ACC112 (cell line): ENCODE results near the gene FAM168A.

ENCODE experiments used
- H2AFZ ChIP-seq: fragments of 200-600 bp; sonication (generic); one replicate; pipeline ENCODE4 v1.6.0; 2017; ENCODE audit warnings: antibody characterized with exemption, low read length; ENCODE audit not compliant: unreplicated experiment
- H3K27ac ChIP-seq: fragments of 200-600 bp; sonication (generic); 2 replicates; pipeline ENCODE4 v1.5.1; 2014; ENCODE audit warnings: low read depth, mild to moderate bottlenecking, antibody characterized with exemption, low read length, moderate library complexity
- H3K27me3 ChIP-seq: fragments of 200-600 bp; sonication (generic); 2 replicates; pipeline ENCODE4 v1.6.1; 2014; ENCODE audit warnings: mild to moderate bottlenecking, antibody characterized with exemption, low read length, moderate library complexity, mixed read lengths; ENCODE audit not compliant: insufficient read depth
- H3K36me3 ChIP-seq: fragments of 200-600 bp; sonication (generic); 2 replicates; pipeline ENCODE4 v1.6.1; 2016; ENCODE audit warnings: mild to moderate bottlenecking, antibody characterized with exemption, low read length, moderate library complexity, mixed read lengths; ENCODE audit not compliant: insufficient read depth
- H3K4me1 ChIP-seq: fragments of 200-600 bp; sonication (generic); one replicate; pipeline ENCODE4 v1.6.1; 2016; ENCODE audit warnings: low read length, mixed read lengths; ENCODE audit not compliant: insufficient read depth, unreplicated experiment, control insufficient read depth
- H3K4me3 ChIP-seq: fragments of 200-600 bp; sonication (generic); 2 replicates; pipeline ENCODE4 v1.5.1; 2014; ENCODE audit warnings: mild to moderate bottlenecking, low read depth, low read length
- H3K79me2 ChIP-seq: fragments of 200-600 bp; sonication (generic); one replicate; pipeline ENCODE4 v1.6.0; 2016; ENCODE audit warnings: low read length; ENCODE audit not compliant: control insufficient read depth, unreplicated experiment, insufficient read depth

The FAM168A gene

DNA sequence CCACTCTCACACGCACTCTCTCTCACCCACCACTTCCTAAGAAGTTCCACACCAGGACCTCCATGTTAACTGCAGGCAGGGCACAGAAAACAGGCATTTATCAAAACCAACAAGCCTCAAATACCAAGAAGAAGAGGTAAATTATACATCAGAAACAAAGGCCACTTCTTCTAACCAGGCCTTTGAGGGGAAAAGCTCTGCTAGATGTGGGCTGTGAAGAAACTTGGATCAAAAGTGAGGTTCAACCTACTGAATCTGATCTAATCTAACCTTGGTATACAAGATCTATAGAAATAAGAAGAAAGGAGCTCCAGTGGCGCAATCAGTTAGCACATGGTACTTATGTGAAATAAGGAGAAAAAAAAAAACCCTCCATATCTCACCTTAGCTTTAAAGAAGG lies 91.9 kb downstream of the FAM168A start:
- H3K36me3 ChIP-seq, result no peaks in the 10 kb centered on the region

DNA sequence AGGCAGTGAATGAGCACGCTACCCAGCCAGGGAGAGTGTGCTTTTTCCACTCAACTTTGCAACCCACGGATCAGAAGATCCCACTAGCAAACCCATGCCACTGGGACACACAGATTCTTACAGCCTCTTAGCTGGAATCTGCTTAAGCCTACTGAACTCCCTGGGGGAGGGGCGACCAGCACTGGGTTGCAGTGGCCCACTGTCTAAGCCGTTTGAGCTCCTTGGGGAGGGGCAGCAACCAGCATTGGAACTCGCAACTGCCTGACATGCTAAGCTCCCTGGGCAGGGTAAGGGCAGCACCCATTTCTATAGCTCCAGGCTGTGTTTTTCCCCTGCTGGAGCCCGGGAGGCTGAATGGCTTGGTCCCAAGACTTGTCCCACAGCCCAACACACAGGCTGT lies 99.6 kb downstream of the FAM168A start:
- H3K36me3 ChIP-seq, result 0 out of 2 replicates have a peak, but pooled peaks cover 3% of the 10 kb centered on the region
- H3K27ac ChIP-seq, result no peak overlapping the region
- no peak overlapping the region for H3K4me3 ChIP-seq
- H3K27me3 ChIP-seq, result no peaks in the 10 kb centered on the region
- peaks cover 14% of the 10 kb centered on the region for H3K4me1 ChIP-seq
- H3K79me2 ChIP-seq, result peaks cover 7% of the 10 kb centered on the region
- H2AFZ ChIP-seq, result no peak overlapping the region

More for the DNA sequence above, 91.9 kb downstream of the FAM168A start:
- Histone ChIP-seq H3K27me3 (no peaks in the 10 kb centered on the region), H3K79me2 (peaks cover 9% of the 10 kb centered on the region), H2AFZ (no peak overlapping the region), H3K27ac (no peak overlapping the region), H3K4me1 (peaks cover 14% of the 10 kb centered on the region), H3K4me3 (no peak overlapping the region)

DNA sequence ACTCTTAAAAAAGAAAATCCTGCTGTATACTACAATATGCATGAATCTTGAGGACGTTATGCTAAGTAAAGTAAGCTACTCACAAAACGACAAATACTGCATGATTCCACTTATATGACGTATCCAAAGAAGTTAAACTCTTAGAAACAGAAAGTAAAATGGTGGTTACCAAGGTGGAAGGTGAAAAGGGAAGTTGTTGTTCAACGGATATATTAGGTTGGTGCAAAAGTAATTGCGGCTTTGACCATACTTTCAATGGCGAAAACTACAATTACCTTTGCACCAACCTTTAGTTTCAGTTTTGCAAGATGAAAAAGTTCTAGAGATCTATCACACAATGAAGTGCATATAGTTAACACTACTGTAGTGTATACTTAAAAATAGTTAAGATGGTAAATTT lies 101.8 kb downstream of the FAM168A start:
- no peak overlapping the region for H3K4me3 ChIP-seq
- peaks cover 17% of the 10 kb centered on the region for H3K4me1 ChIP-seq
- no peak overlapping the region for H3K27ac ChIP-seq
- no peak overlapping the region for H2AFZ ChIP-seq
- 0 out of 2 replicates have a peak, but pooled peaks cover 3% of the 10 kb centered on the region for H3K36me3 ChIP-seq
- peaks cover 4% of the 10 kb centered on the region for H3K79me2 ChIP-seq
- no peaks in the 10 kb centered on the region for H3K27me3 ChIP-seq

DNA sequence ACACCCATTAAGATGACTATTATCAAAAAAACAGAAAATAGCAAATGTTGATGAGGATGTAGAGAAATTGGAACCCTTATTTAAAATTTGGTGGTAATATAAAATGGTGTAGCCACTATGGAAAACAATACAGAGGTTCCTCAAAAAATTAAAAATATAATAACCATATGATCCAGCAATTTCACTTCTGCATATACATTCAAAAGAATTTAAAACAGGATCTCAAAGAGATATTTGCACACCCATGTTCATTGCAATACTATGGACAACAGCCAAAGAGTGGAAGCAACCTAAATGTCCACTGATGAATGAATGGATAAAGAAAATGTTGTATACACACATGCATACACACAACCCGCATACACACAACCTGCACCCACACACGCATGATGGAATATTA lies 102.2 kb downstream of the FAM168A start:
- peaks cover 4% of the 10 kb centered on the region for H3K79me2 ChIP-seq
- H3K27ac ChIP-seq, result no peak overlapping the region
- H3K4me1 ChIP-seq, result peaks cover 20% of the 10 kb centered on the region
- 0 out of 2 replicates have a peak, but pooled peaks cover 3% of the 10 kb centered on the region for H3K36me3 ChIP-seq
- H3K4me3 ChIP-seq, result no peak overlapping the region
- no peaks in the 10 kb centered on the region for H3K27me3 ChIP-seq
- no peak overlapping the region for H2AFZ ChIP-seq

DNA sequence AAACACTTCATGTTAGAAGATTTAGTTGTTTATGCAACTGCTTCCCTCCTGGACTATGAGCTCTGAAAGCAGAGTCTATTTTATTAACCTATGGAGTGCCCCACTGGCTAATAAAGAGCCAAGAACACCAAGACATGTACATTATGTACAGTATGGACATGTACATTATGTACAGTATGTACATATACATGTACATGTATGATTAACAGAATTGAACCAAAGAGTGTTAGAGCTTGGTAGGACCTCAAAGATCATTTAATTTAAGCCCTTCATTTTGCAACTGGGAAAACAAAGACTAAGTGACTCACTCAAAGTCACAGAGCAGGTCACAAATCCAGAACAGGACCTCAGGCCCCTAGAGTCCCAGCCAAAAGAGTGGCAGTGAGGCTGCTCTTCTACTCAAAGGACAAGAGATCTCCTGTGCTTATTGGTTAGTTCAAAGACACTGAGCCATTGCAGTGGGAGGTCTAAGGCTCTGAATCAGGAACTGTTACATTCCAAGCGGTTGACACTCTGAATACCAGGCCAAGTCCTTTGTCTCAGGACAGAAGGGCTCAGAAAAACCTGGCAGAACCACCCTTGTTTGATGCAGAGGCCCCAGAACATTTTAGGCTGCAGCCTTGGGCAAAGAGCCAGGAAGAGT lies 103.8 kb downstream of the FAM168A start:
- peak overlapping the region; percentile 9; the same call in 1 of the 2 replicates for H3K4me3 ChIP-seq

DNA sequence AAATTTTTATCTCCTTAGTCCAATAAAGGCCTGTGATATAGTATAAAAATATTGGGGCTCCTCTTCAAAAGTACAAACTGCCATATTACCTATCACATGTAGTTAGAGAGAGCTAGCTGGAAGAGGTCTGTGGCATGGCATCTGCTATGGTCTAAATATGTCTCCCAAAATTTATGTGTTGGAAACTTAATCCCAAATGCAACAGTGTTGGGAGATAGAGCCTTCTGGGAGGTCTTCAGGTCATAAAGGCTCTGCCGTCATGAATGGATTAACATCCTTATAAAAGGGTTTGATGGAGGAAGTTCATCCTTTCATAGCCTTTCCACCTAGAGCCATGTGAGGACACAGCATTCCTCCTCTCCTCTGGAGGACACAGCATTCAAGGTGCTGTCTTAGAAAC lies 116.3 kb downstream of the FAM168A start:
- H3K36me3 ChIP-seq, result no peaks in the 10 kb centered on the region
- no peak overlapping the region for H3K27ac ChIP-seq
- H3K27me3 ChIP-seq, result no peaks in the 10 kb centered on the region
- no peak overlapping the region for H2AFZ ChIP-seq
- H3K79me2 ChIP-seq, result no peaks in the 10 kb centered on the region
- no peak overlapping the region for H3K4me3 ChIP-seq
- H3K4me1 ChIP-seq, result peaks cover 9% of the 10 kb centered on the region

More for the DNA sequence above, 103.8 kb downstream of the FAM168A start:
- Histone ChIP-seq H3K27me3 (no peaks in the 10 kb centered on the region), H3K36me3 (0 out of 2 replicates have a peak, but pooled peaks cover 3% of the 10 kb centered on the region), H3K4me1 (peaks cover 20% of the 10 kb centered on the region), H2AFZ (no peak overlapping the region), H3K79me2 (peaks cover 4% of the 10 kb centered on the region), H3K27ac (peak overlapping the region; percentile 40)

DNA sequence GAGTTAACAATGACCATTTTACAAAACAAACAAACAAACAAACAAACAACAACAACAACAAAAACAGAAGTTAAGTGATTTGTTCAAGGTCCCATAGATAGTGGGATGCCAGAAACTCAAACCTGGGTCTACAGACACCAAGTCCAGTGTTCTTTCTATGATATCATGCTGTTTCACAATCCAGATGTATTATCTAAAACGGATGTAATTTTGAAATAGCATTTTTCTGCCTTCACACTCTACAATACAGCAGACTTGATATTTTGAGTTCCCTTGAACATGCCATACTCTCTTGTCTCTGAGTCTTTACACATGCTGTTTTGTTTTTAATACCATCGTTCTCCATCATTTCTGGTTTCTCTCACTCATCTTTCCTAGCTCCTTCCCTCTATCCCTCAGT lies 117.2 kb downstream of the FAM168A start:
- no peak overlapping the region for H3K27ac ChIP-seq

DNA sequence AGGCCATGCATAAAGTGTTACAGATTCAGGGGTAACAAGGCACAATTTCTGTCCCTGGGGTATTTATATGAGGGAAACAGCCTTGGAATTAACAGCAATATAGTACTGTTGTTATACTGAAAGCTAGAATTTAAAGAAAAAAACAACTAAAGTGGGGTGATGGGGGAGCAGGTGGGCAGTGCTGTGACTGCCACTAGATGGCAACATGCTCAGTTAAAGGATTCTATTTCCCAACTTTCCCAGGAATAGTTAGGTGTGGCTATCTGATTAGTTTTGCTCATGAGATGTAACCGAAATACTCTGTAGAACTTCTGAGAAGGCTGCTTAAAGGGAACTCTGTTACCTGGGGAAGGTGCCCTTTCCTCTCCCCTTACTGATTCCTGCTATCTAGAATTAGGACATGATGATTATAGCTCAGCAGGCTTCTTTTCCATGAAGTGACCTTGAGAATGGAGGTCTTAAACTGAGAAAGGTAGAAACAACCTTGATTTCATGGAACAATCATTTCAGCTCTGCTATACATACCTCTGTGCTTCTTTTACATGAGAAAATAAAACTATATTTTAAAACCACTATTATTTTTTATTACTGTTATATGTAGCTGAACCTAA lies 119.1 kb downstream of the FAM168A start:
- Histone ChIP-seq H3K27ac (no peak overlapping the region), H3K4me3 (no peak overlapping the region), H3K36me3 (no peaks in the 10 kb centered on the region), H3K27me3 (no peaks in the 10 kb centered on the region), H3K79me2 (no peaks in the 10 kb centered on the region), H2AFZ (no peak overlapping the region), H3K4me1 (peaks cover 9% of the 10 kb centered on the region)

More for the DNA sequence above, 117.2 kb downstream of the FAM168A start:
- H3K36me3 ChIP-seq, result no peaks in the 10 kb centered on the region
- no peaks in the 10 kb centered on the region for H3K27me3 ChIP-seq
- H3K79me2 ChIP-seq, result no peaks in the 10 kb centered on the region
- H2AFZ ChIP-seq, result no peak overlapping the region
- no peak overlapping the region for H3K4me3 ChIP-seq
- H3K4me1 ChIP-seq, result peaks cover 9% of the 10 kb centered on the region

DNA sequence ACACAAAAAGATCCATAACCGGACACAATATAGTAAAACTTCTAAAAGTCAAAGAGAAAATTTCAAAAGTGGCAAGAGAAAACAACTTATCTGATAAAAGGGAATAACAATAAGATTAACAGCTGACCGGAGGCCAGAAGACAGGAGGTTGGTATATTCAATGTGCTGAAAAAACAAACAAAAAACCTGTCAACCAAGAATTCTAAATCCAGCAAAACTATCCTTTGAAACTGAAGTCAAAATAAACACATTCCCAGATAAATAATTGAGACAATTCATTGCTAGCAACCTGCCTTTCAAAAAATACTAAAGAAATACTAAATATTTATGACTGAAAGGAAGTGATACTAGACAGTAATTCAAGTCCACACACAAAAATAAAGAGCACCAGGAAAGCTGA lies 120.4 kb downstream of the FAM168A start:
- H3K79me2 ChIP-seq, result no peaks in the 10 kb centered on the region
- H3K36me3 ChIP-seq, result no peaks in the 10 kb centered on the region
- peaks cover 9% of the 10 kb centered on the region for H3K4me1 ChIP-seq
- H3K27ac ChIP-seq, result no peak overlapping the region
- H2AFZ ChIP-seq, result no peak overlapping the region
- no peak overlapping the region for H3K4me3 ChIP-seq
- no peaks in the 10 kb centered on the region for H3K27me3 ChIP-seq

DNA sequence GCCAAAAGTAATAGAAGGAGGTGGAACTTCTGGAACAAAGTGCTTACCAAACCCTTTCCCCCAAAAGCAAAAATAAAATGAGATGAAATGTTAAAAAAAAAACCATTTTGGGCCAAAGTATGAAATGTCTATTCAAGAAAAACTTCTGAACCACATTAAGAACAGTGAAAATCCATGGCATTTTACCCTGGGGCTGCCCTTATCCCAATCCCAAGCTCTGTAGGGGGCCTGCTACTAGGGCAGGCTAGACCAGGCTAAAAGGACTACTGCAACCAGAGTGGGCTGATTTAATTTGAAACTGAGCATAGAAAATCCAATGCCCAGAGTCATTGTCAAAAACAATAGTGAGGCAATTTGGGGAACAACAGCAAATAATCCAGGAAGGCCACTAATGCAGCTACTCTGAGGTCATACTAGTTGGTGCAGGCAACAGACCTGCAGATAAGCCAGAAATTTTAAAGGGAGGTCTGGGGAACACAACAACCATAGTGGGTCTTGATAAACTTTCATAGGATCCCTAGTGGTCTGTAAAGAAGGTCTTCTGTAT lies 122.3 kb downstream of the FAM168A start:
- H3K27me3 ChIP-seq, result no peaks in the 10 kb centered on the region
- H3K36me3 ChIP-seq, result no peaks in the 10 kb centered on the region
- no peak overlapping the region for H2AFZ ChIP-seq
- H3K4me3 ChIP-seq, result no peak overlapping the region
- no peaks in the 10 kb centered on the region for H3K79me2 ChIP-seq
- H3K4me1 ChIP-seq, result peaks cover 5% of the 10 kb centered on the region
- no peak overlapping the region for H3K27ac ChIP-seq

DNA sequence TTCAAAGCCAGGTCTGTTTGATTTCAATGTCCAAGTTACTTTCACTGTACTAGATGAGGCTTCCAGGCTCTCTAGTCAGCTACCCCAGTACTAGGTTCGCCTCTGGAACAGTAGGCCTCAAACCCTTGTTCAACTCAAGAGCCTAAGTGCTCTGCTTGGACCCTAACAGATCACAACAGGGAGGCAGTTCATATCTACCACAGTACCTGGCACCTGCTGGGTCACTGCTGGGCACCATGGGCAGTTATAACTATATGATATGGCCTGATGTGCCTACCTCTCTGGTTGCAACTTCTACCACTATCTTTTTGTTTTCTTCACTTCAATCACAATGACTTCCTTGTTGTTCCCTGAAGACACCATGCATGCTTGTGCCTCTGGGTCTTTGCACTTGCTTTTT lies 124.7 kb downstream of the FAM168A start:
- H3K79me2 ChIP-seq, result no peaks in the 10 kb centered on the region
- no peaks in the 10 kb centered on the region for H3K27me3 ChIP-seq
- H3K4me1 ChIP-seq, result no peaks in the 10 kb centered on the region

More for the DNA sequence above, 124.7 kb downstream of the FAM168A start:
- Histone ChIP-seq H3K36me3 (no peaks in the 10 kb centered on the region), H3K27ac (no peak overlapping the region), H3K4me3 (no peak overlapping the region), H2AFZ (no peak overlapping the region)
